HEK293 (cell line): ENCODE measurements around the gene NEO1.

Source experiments
- CTCF ChIA-PET: fragments of 350-600 bp; formaldehyde crosslinking; extraction: SDS; loops from one replicate; lab custom pipeline; 2021; ENCODE audit warnings: antibody characterized with exemption; lab: Yijun Ruan, JAX
- POLR2A ChIA-PET: fragments of 300-600 bp; formaldehyde crosslinking; extraction: SDS; loops from one replicate; lab custom pipeline; 2020; ENCODE audit warnings: antibody characterized with exemption, inconsistent platforms; lab: Yijun Ruan, JAX
- H3K27ac ChIP-seq: fragments of 200-500 bp; sonication (Bioruptor generic); 2 replicates; pipeline ENCODE4 v1.5.1; 2014; ENCODE audit warnings: low read depth, low read length, control low read depth, inconsistent platforms; ENCODE audit errors: extremely low read depth
- H3K36me3 ChIP-seq, 2 experiments: fragments of 200-500 bp in 1 of 2; sonication (Bioruptor generic) in 1 of 2; 1 replicate in 1 of 2; 2 replicates in 1 of 2; pipeline ENCODE4 v1.5.1; 2014 to 2017; ENCODE audit warnings: inconsistent platforms in 2 of 2, low read length in 2 of 2; ENCODE audit not compliant: control insufficient read depth in 2 of 2, insufficient read depth in 1 of 2
- H3K4me1 ChIP-seq: fragments of 200-500 bp; sonication (Bioruptor generic); 2 replicates; pipeline ENCODE4 v1.5.1; 2014; ENCODE audit warnings: mild to moderate bottlenecking, low read length, inconsistent platforms; ENCODE audit not compliant: control insufficient read depth, insufficient read depth
- H3K4me3 ChIP-seq: 2 replicates; pipeline ENCODE4 v1.5.1; 2011; ENCODE audit warnings: low read depth, mild to moderate bottlenecking, control low read depth, low read length, moderate library complexity
- H3K9me3 ChIP-seq: fragments of 200-500 bp; sonication (Bioruptor generic); 2 replicates; pipeline ENCODE4 v1.5.1; 2014; ENCODE audit warnings: low read depth, low read length, inconsistent platforms; ENCODE audit not compliant: control insufficient read depth, insufficient read depth
- CTCF ChIP-seq: fragments of 450-650 bp; formaldehyde crosslinking; IDR thresholded peaks from 2 replicates; pipeline ENCODE4 v1.5.1; 2016; ENCODE audit warnings: missing biosample characterization, missing genetic modification characterization
- GFI1B ChIP-seq: fragments of 450-650 bp; formaldehyde crosslinking; IDR thresholded peaks from 2 replicates; pipeline ENCODE4 v1.5.1; 2016; ENCODE audit warnings: missing biosample characterization, missing genetic modification characterization
- IKZF3 ChIP-seq: fragments of 450-650 bp; IDR thresholded peaks from 2 replicates; pipeline ENCODE4 v1.5.0; 2018; ENCODE audit warnings: missing biosample characterization, mild to moderate bottlenecking, missing genetic modification characterization, moderate library complexity
- PRDM4 ChIP-seq: fragments of 450-650 bp; formaldehyde crosslinking; IDR thresholded peaks from 2 replicates; pipeline ENCODE4 v1.5.1; 2017; ENCODE audit warnings: missing biosample characterization, missing genetic modification characterization
- ZBTB21 ChIP-seq: fragments of 450-650 bp; formaldehyde crosslinking; IDR thresholded peaks from 2 replicates; pipeline ENCODE4 v1.5.1; 2017; ENCODE audit warnings: missing biosample characterization, missing genetic modification characterization
- ZFP37 ChIP-seq: fragments of 450-650 bp; formaldehyde crosslinking; IDR thresholded peaks from 2 replicates; pipeline ENCODE4 v1.5.1; 2016; ENCODE audit warnings: missing biosample characterization, missing genetic modification characterization
- ZFP41 ChIP-seq: fragments of 450-650 bp; formaldehyde crosslinking; IDR thresholded peaks from 2 replicates; pipeline ENCODE4 v1.5.1; 2016; ENCODE audit warnings: missing biosample characterization, missing genetic modification characterization, borderline replicate concordance
- ZIC2 ChIP-seq: fragments of 450-650 bp; formaldehyde crosslinking; IDR thresholded peaks from 2 replicates; pipeline ENCODE4 v1.5.1; 2016; ENCODE audit warnings: missing biosample characterization, missing genetic modification characterization
- ZNF121 ChIP-seq: fragments of 450-650 bp; formaldehyde crosslinking; IDR thresholded peaks from 2 replicates; pipeline ENCODE4 v1.5.1; 2016; ENCODE audit warnings: missing biosample characterization, missing genetic modification characterization
- ZNF148 ChIP-seq: fragments of 450-650 bp; formaldehyde crosslinking; IDR thresholded peaks from 2 replicates; pipeline ENCODE4 v1.5.0; 2017; ENCODE audit warnings: missing biosample characterization, missing genetic modification characterization, borderline replicate concordance
- ZNF214 ChIP-seq: fragments of 450-650 bp; formaldehyde crosslinking; IDR thresholded peaks from 2 replicates; pipeline ENCODE4 v1.5.1; 2017; ENCODE audit warnings: missing biosample characterization, mild to moderate bottlenecking, missing genetic modification characterization, borderline replicate concordance
- ZNF311 ChIP-seq: fragments of 450-650 bp; formaldehyde crosslinking; IDR thresholded peaks from 2 replicates; pipeline ENCODE4 v1.5.1; 2017; ENCODE audit warnings: missing biosample characterization, missing genetic modification characterization, borderline replicate concordance
- ZNF350 ChIP-seq: fragments of 450-650 bp; formaldehyde crosslinking; IDR thresholded peaks from 2 replicates; pipeline ENCODE4 v1.5.0; 2017; ENCODE audit warnings: missing biosample characterization, mild to moderate bottlenecking, missing genetic modification characterization
- ZNF416 ChIP-seq: fragments of 450-650 bp; formaldehyde crosslinking; IDR thresholded peaks from 2 replicates; pipeline ENCODE4 v1.5.1; 2016; ENCODE audit warnings: missing biosample characterization, missing genetic modification characterization
- ZNF514 ChIP-seq: fragments of 450-650 bp; formaldehyde crosslinking; IDR thresholded peaks from 2 replicates; pipeline ENCODE4 v1.5.1; 2016; ENCODE audit warnings: missing biosample characterization, missing genetic modification characterization
- ZNF596 ChIP-seq: fragments of 450-650 bp; IDR thresholded peaks from 2 replicates; pipeline ENCODE4 v1.5.0; 2018; ENCODE audit warnings: missing biosample characterization, mild to moderate bottlenecking, missing genetic modification characterization, moderate library complexity
- ZNF621 ChIP-seq: fragments of 450-650 bp; formaldehyde crosslinking; IDR thresholded peaks from 2 replicates; pipeline ENCODE4 v1.5.1; 2017; ENCODE audit warnings: missing biosample characterization, missing genetic modification characterization
- ZNF785 ChIP-seq: fragments of 450-650 bp; formaldehyde crosslinking; IDR thresholded peaks from 2 replicates; pipeline ENCODE4 v1.5.1; 2016; ENCODE audit warnings: missing biosample characterization, missing genetic modification characterization

NEO1 gene

GRCh38 chr15:73225358-73226015 lies 173.2 kb downstream of the NEO1 start:
- Histone ChIP-seq H3K27ac (no peak overlapping the region), H3K9me3 (peaks cover 1% of the 10 kb centered on the region), H3K4me1 (no peaks in the 10 kb centered on the region), H3K36me3 (peaks cover 0 to 5% of the 10 kb centered on the region in 2 experiments; a peak in 1 of 3 replicates), H3K4me3 (no peak overlapping the region)
- POLR2A ChIA-PET = no interaction called here
- CTCF ChIA-PET = interaction anchor here (0.6 to 2.3 kb wide), 4 partner anchors 16 to 645 kb away, joined by 3 to 13 read pairs (median 6); no protein-coding TSS in a partner anchor
- TF ChIP-seq ZNF416 (tag by site-specific recombination) (no peak), ZNF596 (tag by site-specific recombination) (no peak), ZIC2 (tag by site-specific recombination) (peak; percentile 61)

GRCh38 chr15:73226093-73226814 lies 174.0 kb downstream of the NEO1 start:
- CTCF ChIA-PET = interaction anchor here (0.6 to 2.3 kb wide), 4 partner anchors 15 to 700 kb away, joined by 3 to 13 read pairs (median 3); partner anchors contain the start of gene LOXL1
- TF ChIP-seq IKZF3 (tag by site-specific recombination) (no peak), CTCF (tag by site-specific recombination) (no peak), ZNF785 (no peak), ZNF621 (tag by site-specific recombination) (no peak), ZNF311 (no peak), PRDM4 (tag by site-specific recombination) (no peak), ZNF121 (no peak), ZNF514 (tag by site-specific recombination) (no peak), ZNF214 (tag by site-specific recombination) (no peak), ZBTB21 (tag by site-specific recombination) (no peak), GFI1B (tag by site-specific recombination) (no peak), ZNF350 (tag by site-specific recombination) (no peak), ZFP41 (tag by site-specific recombination) (no peak), ZFP37 (tag by site-specific recombination) (no peak), ZNF148 (no peak)
- Histone ChIP-seq H3K4me3 (no peak overlapping the region), H3K27ac (no peak overlapping the region), H3K9me3 (peaks cover 3% of the 10 kb centered on the region), H3K4me1 (no peaks in the 10 kb centered on the region), H3K36me3 (peaks cover 0 to 5% of the 10 kb centered on the region in 2 experiments; a peak in 1 of 3 replicates)
- POLR2A ChIA-PET = no interaction called here
